Measurements from ENCODE around the gene CFAP119. TPM values are rescaled to one million over a fixed set of nuclear protein-coding genes. Genes with fewer than 3 reads are reported as not detected.

Gene CFAP119
- polyA plus RNA-seq, 1 of the 3 experiments (the other 2 are of a cell fraction): 28.4 TPM

DNA sequence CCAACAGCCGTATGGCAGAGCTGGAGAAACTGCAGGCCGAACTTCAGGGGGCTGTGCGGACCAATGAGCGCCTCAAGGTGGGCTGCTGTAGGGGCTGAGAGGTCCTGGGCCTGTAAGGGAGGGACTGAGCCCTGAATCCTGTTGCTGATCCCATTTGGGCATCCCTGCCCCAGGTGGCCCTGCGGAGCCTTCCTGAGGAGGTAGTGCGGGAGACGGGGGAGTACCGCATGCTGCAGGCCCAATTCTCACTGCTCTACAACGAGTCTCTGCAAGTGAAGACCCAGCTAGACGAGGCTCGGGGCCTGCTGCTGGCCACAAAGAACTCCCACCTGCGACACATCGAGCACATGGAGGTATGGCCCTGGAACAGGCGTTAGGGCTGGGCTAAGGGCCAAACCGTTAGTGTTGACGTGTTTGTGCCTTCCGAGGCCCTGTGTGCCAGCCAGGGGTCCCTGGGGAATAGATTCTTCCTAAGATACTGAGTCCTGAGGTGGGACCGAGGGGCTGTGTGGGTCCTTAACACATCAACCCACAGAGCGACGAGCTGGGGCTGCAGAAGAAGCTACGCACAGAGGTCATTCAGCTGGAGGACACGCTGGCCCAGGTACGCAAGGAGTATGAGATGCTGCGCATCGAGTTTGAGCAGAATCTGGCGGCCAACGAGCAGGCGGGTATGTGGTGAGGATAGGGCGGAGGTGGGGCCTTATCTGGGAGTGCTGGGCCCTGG, 4.5 kb upstream of the CFAP119 start:
- H3K4me2 ChIP-seq: no peak overlapping the region
- WGBS (ENCODE audit: low lambda C conversion rate): 96% methylated on average over 22 of the region's 29 CpGs
- no peak overlapping the region for H3K9ac ChIP-seq
- peaks cover 36% of the 10 kb centered on the region for H3K79me2 ChIP-seq (ENCODE audit: insufficient read depth)
- ChIA-PET CTCF (no interaction called here), POLR2A (interaction anchor here (1.3 kb wide), 1 partner anchor 19 kb away, joined by 3 read pairs; the partner anchor contains the start of gene PHKG2)
- peaks cover 8 to 14% of the 10 kb centered on the region in 2 experiments; a peak in 3 of 4 replicates for H3K4me1 ChIP-seq (ENCODE audit: control insufficient read depth in 1 of 2, insufficient read depth in 2 of 2, low read depth in 1 of 2, low read length in 1 of 2)
- no peaks in the 10 kb centered on the region for H3K27me3 ChIP-seq (ENCODE audit: insufficient read depth)
- H2AFZ ChIP-seq (ENCODE audit: low read depth): no peak overlapping the region
- no peak overlapping the region for H3K4me3 ChIP-seq (ENCODE audit: low read depth in 2 of 2, low read length in 1 of 2)
- no peaks in the 10 kb centered on the region for H3K9me3 ChIP-seq
- H3F3A ChIP-seq (replicated peaks; ENCODE audit: insufficient read depth): peaks cover 5% of the 10 kb centered on the region
- H4K20me1 ChIP-seq (ENCODE audit: insufficient read depth): no peaks in the 10 kb centered on the region
- TF ChIP-seq, protein P1, sequence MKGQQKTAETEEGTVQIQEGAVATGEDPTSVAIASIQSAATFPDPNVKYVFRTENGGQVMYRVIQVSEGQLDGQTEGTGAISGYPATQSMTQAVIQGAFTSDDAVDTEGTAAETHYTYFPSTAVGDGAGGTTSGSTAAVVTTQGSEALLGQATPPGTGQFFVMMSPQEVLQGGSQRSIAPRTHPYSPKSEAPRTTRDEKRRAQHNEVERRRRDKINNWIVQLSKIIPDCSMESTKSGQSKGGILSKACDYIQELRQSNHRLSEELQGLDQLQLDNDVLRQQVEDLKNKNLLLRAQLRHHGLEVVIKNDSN (IDR thresholded peaks at IDR 0.05; ENCODE audit: borderline replicate concordance, low read depth): no peak
- TF ChIP-seq, protein P2, sequence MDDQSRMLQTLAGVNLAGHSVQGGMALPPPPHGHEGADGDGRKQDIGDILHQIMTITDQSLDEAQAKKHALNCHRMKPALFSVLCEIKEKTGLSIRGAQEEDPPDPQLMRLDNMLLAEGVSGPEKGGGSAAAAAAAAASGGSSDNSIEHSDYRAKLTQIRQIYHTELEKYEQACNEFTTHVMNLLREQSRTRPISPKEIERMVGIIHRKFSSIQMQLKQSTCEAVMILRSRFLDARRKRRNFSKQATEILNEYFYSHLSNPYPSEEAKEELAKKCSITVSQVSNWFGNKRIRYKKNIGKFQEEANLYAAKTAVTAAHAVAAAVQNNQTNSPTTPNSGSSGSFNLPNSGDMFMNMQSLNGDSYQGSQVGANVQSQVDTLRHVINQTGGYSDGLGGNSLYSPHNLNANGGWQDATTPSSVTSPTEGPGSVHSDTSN (IDR thresholded peaks at IDR 0.05): no peak
- TF ChIP-seq RAD21 (IDR thresholded peaks at IDR 0.05; ENCODE audit: low read length) (no peak), GABPA (IDR thresholded peaks at IDR 0.05; ENCODE audit: low read depth) (no peak), NFIC (IDR thresholded peaks at IDR 0.05; ENCODE audit: borderline replicate concordance) (no peak), ELF1 (IDR thresholded peaks at IDR 0.05) (no peak), RXRA (IDR thresholded peaks at IDR 0.05; ENCODE audit: borderline replicate concordance, low read depth) (no peak), CHD2 (IDR thresholded peaks at IDR 0.05; ENCODE audit: low read length, partially characterized antibody) (no peak), EZH2phosphoT487 (IDR thresholded peaks at IDR 0.05; ENCODE audit: borderline replicate concordance, low read depth) (no peak), POLR2AphosphoS5 (IDR thresholded peaks at IDR 0.05; ENCODE audit: low read depth, low read length) (no peak)
- TF ChIP-seq, protein P3, sequence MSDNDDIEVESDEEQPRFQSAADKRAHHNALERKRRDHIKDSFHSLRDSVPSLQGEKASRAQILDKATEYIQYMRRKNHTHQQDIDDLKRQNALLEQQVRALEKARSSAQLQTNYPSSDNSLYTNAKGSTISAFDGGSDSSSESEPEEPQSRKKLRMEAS (IDR thresholded peaks at IDR 0.05; ENCODE audit: low read depth): no peak
- no peak overlapping the region for H3K27ac ChIP-seq (ENCODE audit: low read depth in 2 of 2, low read length in 1 of 2)
- peaks cover 50 to 73% of the 10 kb centered on the region in 2 experiments for H3K36me3 ChIP-seq (replicated peaks in 1 of 2; ENCODE audit: control insufficient read depth in 1 of 2, insufficient read depth in 2 of 2, low read length in 1 of 2)
- no peak for DNase-seq
- no peaks in the 10 kb centered on the region for H3K9me2 ChIP-seq

DNA sequence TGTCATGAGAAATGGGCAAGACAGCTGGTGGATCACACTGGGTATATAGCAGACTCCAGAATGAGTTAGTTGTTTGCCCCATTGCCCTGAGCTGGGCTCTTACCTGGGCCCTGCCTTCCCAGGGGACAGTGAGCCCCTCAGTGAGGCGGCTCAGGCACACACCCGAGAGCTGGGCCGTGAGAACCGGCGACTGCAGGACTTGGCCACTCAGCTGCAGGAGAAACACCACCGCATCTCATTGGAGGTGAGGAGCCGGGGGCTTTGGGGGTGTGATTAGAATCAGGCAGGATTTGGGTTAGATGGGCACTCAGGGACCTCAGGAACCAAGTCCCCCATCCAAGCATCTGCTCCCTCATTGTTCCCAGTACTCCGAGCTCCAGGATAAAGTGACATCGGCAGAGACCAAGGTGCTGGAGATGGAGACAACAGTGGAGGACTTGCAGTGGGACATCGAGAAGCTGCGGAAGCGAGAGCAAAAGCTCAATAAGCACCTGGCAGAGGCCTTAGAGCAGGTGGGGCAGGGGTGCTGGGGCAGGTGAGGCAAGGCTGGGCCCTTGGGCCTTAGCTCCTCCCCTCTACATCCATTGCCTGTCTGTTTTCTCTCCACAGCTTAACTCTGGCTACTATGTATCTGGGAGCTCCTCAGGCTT, 3.1 kb upstream of the CFAP119 start:
- no peaks in the 10 kb centered on the region for H3K9me3 ChIP-seq
- no peak overlapping the region; a peak in 1 of 4 replicates for H3K27ac ChIP-seq (ENCODE audit: low read depth in 2 of 2, low read length in 1 of 2)
- no peak overlapping the region for H3K4me2 ChIP-seq
- peaks cover 15 to 26% of the 10 kb centered on the region in 2 experiments for H3K4me1 ChIP-seq (ENCODE audit: control insufficient read depth in 1 of 2, insufficient read depth in 2 of 2, low read depth in 1 of 2, low read length in 1 of 2)
- peaks cover 40 to 68% of the 10 kb centered on the region in 2 experiments for H3K36me3 ChIP-seq (replicated peaks in 1 of 2; ENCODE audit: control insufficient read depth in 1 of 2, insufficient read depth in 2 of 2, low read length in 1 of 2)
- H3K79me2 ChIP-seq (ENCODE audit: insufficient read depth): peaks cover 49% of the 10 kb centered on the region
- H4K20me1 ChIP-seq (ENCODE audit: insufficient read depth): no peaks in the 10 kb centered on the region
- no peaks in the 10 kb centered on the region for H3K27me3 ChIP-seq (ENCODE audit: insufficient read depth)
- ChIA-PET POLR2A (interaction anchor here (1.0 to 1.3 kb wide), 2 partner anchors 13 to 17 kb away, joined by 3 read pairs; partner anchors contain the start of gene PHKG2), CTCF (interaction anchor here (1.3 kb wide), 1 partner anchor 10 kb away, joined by 3 read pairs; no protein-coding TSS in a partner anchor)
- H3K9me2 ChIP-seq: no peaks in the 10 kb centered on the region
- no peak for DNase-seq
- no peak overlapping the region for H2AFZ ChIP-seq (ENCODE audit: low read depth)
- peaks cover 7% of the 10 kb centered on the region for H3F3A ChIP-seq (replicated peaks; ENCODE audit: insufficient read depth)
- WGBS (ENCODE audit: low lambda C conversion rate): 100% methylated on average over 4 of the region's 12 CpGs
- H3K9ac ChIP-seq: no peak overlapping the region
- no peak overlapping the region for H3K4me3 ChIP-seq (ENCODE audit: low read depth in 2 of 2, low read length in 1 of 2)
- TF ChIP-seq, protein P4, sequence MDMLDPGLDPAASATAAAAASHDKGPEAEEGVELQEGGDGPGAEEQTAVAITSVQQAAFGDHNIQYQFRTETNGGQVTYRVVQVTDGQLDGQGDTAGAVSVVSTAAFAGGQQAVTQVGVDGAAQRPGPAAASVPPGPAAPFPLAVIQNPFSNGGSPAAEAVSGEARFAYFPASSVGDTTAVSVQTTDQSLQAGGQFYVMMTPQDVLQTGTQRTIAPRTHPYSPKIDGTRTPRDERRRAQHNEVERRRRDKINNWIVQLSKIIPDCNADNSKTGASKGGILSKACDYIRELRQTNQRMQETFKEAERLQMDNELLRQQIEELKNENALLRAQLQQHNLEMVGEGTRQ (IDR thresholded peaks at IDR 0.05; ENCODE audit: borderline replicate concordance, low read depth, low read length): no peak
- TF ChIP-seq TEAD4 (IDR thresholded peaks at IDR 0.05; ENCODE audit: borderline replicate concordance, insufficient read depth) (no peak), ELF1 (IDR thresholded peaks at IDR 0.05) (no peak), GABPA (IDR thresholded peaks at IDR 0.05; ENCODE audit: low read depth) (no peak), RCOR1 (IDR thresholded peaks at IDR 0.05; ENCODE audit: low read length) (no peak), GATA2 (CRISPR knock-in tag; IDR thresholded peaks at IDR 0.05) (no peak), FOSL2 (IDR thresholded peaks at IDR 0.05; ENCODE audit: borderline replicate concordance, low read depth) (no peak), FOXJ3 (CRISPR knock-in tag; IDR thresholded peaks at IDR 0.05) (no peak)
- TF ChIP-seq, protein P5, sequence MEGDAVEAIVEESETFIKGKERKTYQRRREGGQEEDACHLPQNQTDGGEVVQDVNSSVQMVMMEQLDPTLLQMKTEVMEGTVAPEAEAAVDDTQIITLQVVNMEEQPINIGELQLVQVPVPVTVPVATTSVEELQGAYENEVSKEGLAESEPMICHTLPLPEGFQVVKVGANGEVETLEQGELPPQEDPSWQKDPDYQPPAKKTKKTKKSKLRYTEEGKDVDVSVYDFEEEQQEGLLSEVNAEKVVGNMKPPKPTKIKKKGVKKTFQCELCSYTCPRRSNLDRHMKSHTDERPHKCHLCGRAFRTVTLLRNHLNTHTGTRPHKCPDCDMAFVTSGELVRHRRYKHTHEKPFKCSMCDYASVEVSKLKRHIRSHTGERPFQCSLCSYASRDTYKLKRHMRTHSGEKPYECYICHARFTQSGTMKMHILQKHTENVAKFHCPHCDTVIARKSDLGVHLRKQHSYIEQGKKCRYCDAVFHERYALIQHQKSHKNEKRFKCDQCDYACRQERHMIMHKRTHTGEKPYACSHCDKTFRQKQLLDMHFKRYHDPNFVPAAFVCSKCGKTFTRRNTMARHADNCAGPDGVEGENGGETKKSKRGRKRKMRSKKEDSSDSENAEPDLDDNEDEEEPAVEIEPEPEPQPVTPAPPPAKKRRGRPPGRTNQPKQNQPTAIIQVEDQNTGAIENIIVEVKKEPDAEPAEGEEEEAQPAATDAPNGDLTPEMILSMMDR (IDR thresholded peaks at IDR 0.05): no peak
- TF ChIP-seq, protein P6, sequence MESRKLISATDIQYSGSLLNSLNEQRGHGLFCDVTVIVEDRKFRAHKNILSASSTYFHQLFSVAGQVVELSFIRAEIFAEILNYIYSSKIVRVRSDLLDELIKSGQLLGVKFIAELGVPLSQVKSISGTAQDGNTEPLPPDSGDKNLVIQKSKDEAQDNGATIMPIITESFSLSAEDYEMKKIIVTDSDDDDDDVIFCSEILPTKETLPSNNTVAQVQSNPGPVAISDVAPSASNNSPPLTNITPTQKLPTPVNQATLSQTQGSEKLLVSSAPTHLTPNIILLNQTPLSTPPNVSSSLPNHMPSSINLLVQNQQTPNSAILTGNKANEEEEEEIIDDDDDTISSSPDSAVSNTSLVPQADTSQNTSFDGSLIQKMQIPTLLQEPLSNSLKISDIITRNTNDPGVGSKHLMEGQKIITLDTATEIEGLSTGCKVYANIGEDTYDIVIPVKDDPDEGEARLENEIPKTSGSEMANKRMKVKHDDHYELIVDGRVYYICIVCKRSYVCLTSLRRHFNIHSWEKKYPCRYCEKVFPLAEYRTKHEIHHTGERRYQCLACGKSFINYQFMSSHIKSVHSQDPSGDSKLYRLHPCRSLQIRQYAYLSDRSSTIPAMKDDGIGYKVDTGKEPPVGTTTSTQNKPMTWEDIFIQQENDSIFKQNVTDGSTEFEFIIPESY (IDR thresholded peaks at IDR 0.05; ENCODE audit: borderline replicate concordance, low read depth): no peak

Measured in SK-N-SH (cell line).